Neural progenitor cell (in vitro differentiated cells): Measurements from ENCODE around the gene APLP1. TPM values are rescaled to one million over a fixed set of nuclear protein-coding genes. Genes with fewer than 3 reads are reported as not detected.
A peak's percentile ranks its signal among the peaks of the same experiment; 100 is the strongest.

Source experiments
- DNase-seq: peaks from one replicate; pipeline ENCODE4 v3.0.0-alpha.2; 2016; ENCODE audit warnings: low spot score
- H2AFZ ChIP-seq: fragments of 200-600 bp; sonication (generic); replicated peaks from 2 replicates; pipeline ENCODE4 v1.6.1; 2016; ENCODE audit warnings: antibody characterized with exemption
- H3F3A ChIP-seq: fragments of 200-600 bp; sonication (generic); 2 replicates; pipeline ENCODE4 v1.6.1; 2016; ENCODE audit warnings: antibody characterized with exemption, low read depth
- H3K27ac ChIP-seq: fragments of 200-600 bp; sonication (generic); 2 replicates; pipeline ENCODE4 v1.5.1; 2016; ENCODE audit warnings: mild to moderate bottlenecking
- H3K27me3 ChIP-seq: fragments of 200-600 bp; sonication (generic); 2 replicates; pipeline ENCODE4 v1.6.1; 2016; ENCODE audit warnings: mild to moderate bottlenecking, moderate library complexity
- H3K36me3 ChIP-seq: fragments of 200-600 bp; sonication (generic); 2 replicates; pipeline ENCODE4 v1.5.1; 2016
- H3K4me1 ChIP-seq: fragments of 200-600 bp; sonication (generic); 2 replicates; pipeline ENCODE4 v1.6.1; 2016; ENCODE audit warnings: mixed run types
- H3K4me2 ChIP-seq: fragments of 200-600 bp; sonication (generic); 2 replicates; pipeline ENCODE4 v1.6.1; 2016
- H3K4me3 ChIP-seq: fragments of 200-600 bp; sonication (generic); 2 replicates; pipeline ENCODE4 v1.5.1; 2016
- H3K79me2 ChIP-seq: fragments of 200-600 bp; sonication (generic); 2 replicates; pipeline ENCODE4 v1.6.1; 2016; ENCODE audit warnings: low read depth
- H3K9ac ChIP-seq: fragments of 200-600 bp; sonication (generic); 2 replicates; pipeline ENCODE4 v1.6.1; 2016
- H3K9me3 ChIP-seq: fragments of 200-600 bp; sonication (generic); 2 replicates; pipeline ENCODE4 v1.5.1; 2016; ENCODE audit warnings: low read depth
- H4K20me1 ChIP-seq: fragments of 200-600 bp; sonication (generic); 2 replicates; pipeline ENCODE4 v1.6.1; 2016; ENCODE audit warnings: low read depth
- H3K27ac Mint-ChIP-seq: 3 replicates; pipeline ENCODE4 v1.8.0; 2021; ENCODE audit warnings: mixed read lengths
- H3K27me3 Mint-ChIP-seq: 2 replicates; pipeline ENCODE4 v1.8.0; 2022; ENCODE audit warnings: low read depth, mild to moderate bottlenecking, inconsistent platforms, moderate library complexity, mixed read lengths; ENCODE audit not compliant: insufficient read depth
- H3K36me3 Mint-ChIP-seq: 3 replicates; pipeline ENCODE4 v1.8.0; 2021; ENCODE audit warnings: mixed read lengths
- H3K4me1 Mint-ChIP-seq: 3 replicates; pipeline ENCODE4 v1.8.0; 2021; ENCODE audit warnings: mixed read lengths
- H3K4me3 Mint-ChIP-seq: 3 replicates; pipeline ENCODE4 v1.8.0; 2021; ENCODE audit warnings: mild to moderate bottlenecking, moderate library complexity, mixed read lengths
- H3K9me3 Mint-ChIP-seq: 3 replicates; pipeline ENCODE4 v1.8.0; 2020; ENCODE audit warnings: mixed read lengths
- EZH2 ChIP-seq: fragments of 200-600 bp; sonication (generic); IDR thresholded peaks from 2 replicates; pipeline ENCODE4 v1.6.1; 2017; ENCODE audit warnings: antibody characterized with exemption, mild to moderate bottlenecking, moderate library complexity
- EZH2phosphoT487 ChIP-seq: fragments of 200-600 bp; sonication (generic); IDR thresholded peaks from 2 replicates; pipeline ENCODE4 v1.6.1; 2017; ENCODE audit warnings: antibody characterized with exemption
- total RNA-seq: library from RNA; depleted of rRNA; stranded (reverse); fragments of >200 nt; gene quantifications from 2 replicates; pipeline ENCODE4 v1.2.3, GENCODE V29; 2015; ENCODE audit warnings: low replicate concordance
- TF ChIP-seq, protein P1 (sequence below): fragments of 200-600 bp; sonication (generic); IDR thresholded peaks from 2 replicates; pipeline ENCODE4 v1.5.1; 2017; ENCODE audit warnings: antibody characterized with exemption, mild to moderate bottlenecking

The APLP1 gene
- 89.5 and 191 TPM in 2 replicates for total RNA-seq

- peak within 1 kb of the TSS; percentile 23 for H2AFZ ChIP-seq
- peaks cover 8% of the 10 kb centered on the region for H3K4me1 ChIP-seq
- H3K27ac ChIP-seq: peak within 1 kb of the TSS; percentile 30
- H3K4me2 ChIP-seq: peak within 1 kb of the TSS; percentile 90
- no peaks in the 10 kb centered on the region for H3K79me2 ChIP-seq
- H3K27ac Mint-ChIP-seq: peak within 1 kb of the TSS; percentile 97
- no peaks in the 10 kb centered on the region for H3K36me3 ChIP-seq
- no peaks in the 10 kb centered on the region for H3K9me3 ChIP-seq
- peak within 1 kb of the TSS; percentile 95 for H3K4me3 Mint-ChIP-seq
- no peaks in the 10 kb centered on the region for H4K20me1 ChIP-seq
- no peaks in the 10 kb centered on the region for H3K27me3 ChIP-seq
- peaks cover 22% of the 10 kb centered on the region for H3K36me3 Mint-ChIP-seq
- peak within 1 kb of the TSS; percentile 74 for H3K4me3 ChIP-seq
- peaks cover 19% of the 10 kb centered on the region for H3K4me1 Mint-ChIP-seq
- no peak within 1 kb of the TSS for H3K9ac ChIP-seq
- H3F3A ChIP-seq: peaks cover 33% of the 10 kb centered on the region
- DNase-seq: peak; percentile 92
- TF ChIP-seq EZH2: no peak
- TF ChIP-seq, protein P1, sequence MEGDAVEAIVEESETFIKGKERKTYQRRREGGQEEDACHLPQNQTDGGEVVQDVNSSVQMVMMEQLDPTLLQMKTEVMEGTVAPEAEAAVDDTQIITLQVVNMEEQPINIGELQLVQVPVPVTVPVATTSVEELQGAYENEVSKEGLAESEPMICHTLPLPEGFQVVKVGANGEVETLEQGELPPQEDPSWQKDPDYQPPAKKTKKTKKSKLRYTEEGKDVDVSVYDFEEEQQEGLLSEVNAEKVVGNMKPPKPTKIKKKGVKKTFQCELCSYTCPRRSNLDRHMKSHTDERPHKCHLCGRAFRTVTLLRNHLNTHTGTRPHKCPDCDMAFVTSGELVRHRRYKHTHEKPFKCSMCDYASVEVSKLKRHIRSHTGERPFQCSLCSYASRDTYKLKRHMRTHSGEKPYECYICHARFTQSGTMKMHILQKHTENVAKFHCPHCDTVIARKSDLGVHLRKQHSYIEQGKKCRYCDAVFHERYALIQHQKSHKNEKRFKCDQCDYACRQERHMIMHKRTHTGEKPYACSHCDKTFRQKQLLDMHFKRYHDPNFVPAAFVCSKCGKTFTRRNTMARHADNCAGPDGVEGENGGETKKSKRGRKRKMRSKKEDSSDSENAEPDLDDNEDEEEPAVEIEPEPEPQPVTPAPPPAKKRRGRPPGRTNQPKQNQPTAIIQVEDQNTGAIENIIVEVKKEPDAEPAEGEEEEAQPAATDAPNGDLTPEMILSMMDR: no peak
- TF ChIP-seq EZH2phosphoT487: no peak
- peaks cover 2% of the 10 kb centered on the region for H3K9me3 Mint-ChIP-seq
- H3K27me3 Mint-ChIP-seq: peaks cover 18% of the 10 kb centered on the region
Observed at GRCh38 chr19:35868172-35868822, at the start of gene APLP1. Gene APLP1 (plus strand): TSS chr19:35868574. CDS start chr19:35868637, 63 bp downstream.

DNA sequence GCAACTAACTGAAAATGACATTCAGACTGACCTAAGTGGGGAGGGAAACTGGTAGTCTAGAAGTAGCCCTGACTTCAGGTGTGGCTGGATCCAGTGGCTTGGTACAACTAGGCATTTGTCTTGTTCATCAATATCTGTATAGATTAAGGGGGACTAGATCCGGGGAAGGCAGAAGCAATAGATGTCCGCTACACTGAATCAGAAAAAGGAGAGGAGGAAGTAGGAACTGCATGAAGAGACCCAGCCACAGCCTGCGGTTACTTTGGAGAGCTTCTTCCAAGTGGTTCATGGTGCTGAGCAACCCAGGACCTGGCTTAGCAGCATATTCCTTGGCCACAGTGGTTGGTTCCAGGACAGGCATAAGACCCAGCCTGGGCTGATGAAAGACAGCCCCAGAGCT lies 45.8 kb upstream of the APLP1 start:
- Mint-ChIP-seq H3K36me3 (no peaks in the 10 kb centered on the region), H3K27me3 (peaks cover 15% of the 10 kb centered on the region), H3K4me3 (no peak overlapping the region), H3K27ac (no peak overlapping the region), H3K4me1 (peaks cover 7% of the 10 kb centered on the region), H3K9me3 (no peaks in the 10 kb centered on the region)
- Histone ChIP-seq H2AFZ (no peak overlapping the region), H3K9me3 (no peaks in the 10 kb centered on the region), H3K27ac (no peak overlapping the region), H3K4me1 (peaks cover 2% of the 10 kb centered on the region), H3K36me3 (no peaks in the 10 kb centered on the region), H3K4me2 (no peak overlapping the region), H3F3A (peaks cover 3% of the 10 kb centered on the region), H3K9ac (no peak overlapping the region), H3K79me2 (no peaks in the 10 kb centered on the region), H3K27me3 (peaks cover 23% of the 10 kb centered on the region), H4K20me1 (no peaks in the 10 kb centered on the region), H3K4me3 (no peak overlapping the region)
- TF ChIP-seq, protein P1: no peak
- TF ChIP-seq EZH2phosphoT487 (no peak), EZH2 (no peak)
- no peak for DNase-seq

- no peak for DNase-seq
- Histone ChIP-seq H3K4me3 (no peak overlapping the region), H3F3A (peaks cover 3% of the 10 kb centered on the region), H3K9ac (no peak overlapping the region), H3K79me2 (no peaks in the 10 kb centered on the region), H4K20me1 (peaks cover 8% of the 10 kb centered on the region), H3K36me3 (no peaks in the 10 kb centered on the region), H2AFZ (no peak overlapping the region), H3K27me3 (peaks cover 37% of the 10 kb centered on the region), H3K9me3 (no peaks in the 10 kb centered on the region), H3K27ac (no peak overlapping the region), H3K4me1 (peaks cover 2% of the 10 kb centered on the region), H3K4me2 (no peak overlapping the region)
- Mint-ChIP-seq H3K4me3 (no peak overlapping the region), H3K36me3 (no peaks in the 10 kb centered on the region), H3K27ac (no peak overlapping the region), H3K9me3 (no peaks in the 10 kb centered on the region), H3K27me3 (peaks cover 20% of the 10 kb centered on the region), H3K4me1 (peaks cover 7% of the 10 kb centered on the region)
- TF ChIP-seq EZH2phosphoT487 (no peak), EZH2 (no peak)
- TF ChIP-seq, protein P1: no peak
Observed at GRCh38 chr19:35824150-35824549, 44.2 kb upstream of the APLP1 start.
